Measurements from ENCODE around the gene PLEKHM1. TPM values are rescaled to one million over a fixed set of nuclear protein-coding genes. Genes with fewer than 3 reads are reported as not detected.
A peak's percentile ranks its signal among the peaks of the same experiment; 100 is the strongest.
"Not testable (repeated sequence)": the region's sequence is repeated elsewhere in the genome, so short reads cannot be mapped to it uniquely, and the experiment has no call there.

Gene PLEKHM1
- total RNA-seq, 2 donors from 2014 or later, result 87.6 to 97.0 TPM

DNA sequence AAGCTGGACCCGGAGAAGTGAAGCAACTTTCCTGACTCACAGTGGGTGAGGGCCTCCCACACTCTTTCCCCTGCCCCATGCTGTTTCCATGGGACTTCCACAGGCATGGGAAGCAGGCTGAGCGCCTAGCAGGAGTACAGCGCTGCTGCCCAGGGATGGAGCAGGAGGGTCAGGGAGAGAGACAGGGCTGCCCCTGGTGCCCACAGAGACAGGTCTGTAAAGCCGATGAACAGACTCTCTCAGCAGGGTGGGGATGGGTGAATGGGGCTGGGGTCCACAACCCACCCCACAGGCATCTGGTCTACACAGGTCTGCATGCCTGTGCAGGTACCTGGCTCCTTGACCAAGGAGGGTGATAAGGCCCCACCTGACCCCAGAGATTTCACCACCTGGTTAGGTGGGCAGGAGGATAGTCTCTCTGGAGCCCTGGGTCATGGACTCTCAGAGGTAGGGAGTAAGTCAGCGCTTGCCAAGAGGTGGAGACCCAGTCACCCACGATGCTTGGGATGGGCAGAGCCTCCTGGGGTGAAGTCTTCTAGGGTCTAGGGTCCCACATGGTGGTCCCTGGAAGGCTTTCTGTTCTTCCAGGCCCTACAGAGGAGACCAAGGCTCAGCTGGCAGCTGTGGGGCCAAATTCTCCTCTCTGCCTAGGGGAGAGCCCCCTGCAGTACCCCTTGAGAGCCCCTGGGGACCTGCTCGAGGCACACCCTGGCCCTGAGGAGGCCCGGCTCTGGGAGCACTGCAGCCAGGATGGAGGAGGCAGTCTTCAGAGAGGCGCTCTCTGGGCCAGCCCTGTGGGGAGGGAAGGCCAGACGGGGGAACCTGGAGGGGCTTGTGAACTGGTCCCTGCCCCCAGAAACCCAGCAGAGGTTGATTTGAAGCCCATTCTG lies 46.9 kb downstream of the PLEKHM1 start:
- peaks cover 15% of the 10 kb centered on the region for H3K4me1 Mint-ChIP-seq
- H3K4me3 Mint-ChIP-seq; H3K9me3 ChIP-seq (ENCODE audit: control insufficient read depth, low read length, poor library complexity, severe bottlenecking); ATAC-seq; H3K27ac Mint-ChIP-seq; H3K36me3 Mint-ChIP-seq (ENCODE audit: low read depth); DNase-seq; H3K27me3 Mint-ChIP-seq: not testable (repeated sequence)

DNA sequence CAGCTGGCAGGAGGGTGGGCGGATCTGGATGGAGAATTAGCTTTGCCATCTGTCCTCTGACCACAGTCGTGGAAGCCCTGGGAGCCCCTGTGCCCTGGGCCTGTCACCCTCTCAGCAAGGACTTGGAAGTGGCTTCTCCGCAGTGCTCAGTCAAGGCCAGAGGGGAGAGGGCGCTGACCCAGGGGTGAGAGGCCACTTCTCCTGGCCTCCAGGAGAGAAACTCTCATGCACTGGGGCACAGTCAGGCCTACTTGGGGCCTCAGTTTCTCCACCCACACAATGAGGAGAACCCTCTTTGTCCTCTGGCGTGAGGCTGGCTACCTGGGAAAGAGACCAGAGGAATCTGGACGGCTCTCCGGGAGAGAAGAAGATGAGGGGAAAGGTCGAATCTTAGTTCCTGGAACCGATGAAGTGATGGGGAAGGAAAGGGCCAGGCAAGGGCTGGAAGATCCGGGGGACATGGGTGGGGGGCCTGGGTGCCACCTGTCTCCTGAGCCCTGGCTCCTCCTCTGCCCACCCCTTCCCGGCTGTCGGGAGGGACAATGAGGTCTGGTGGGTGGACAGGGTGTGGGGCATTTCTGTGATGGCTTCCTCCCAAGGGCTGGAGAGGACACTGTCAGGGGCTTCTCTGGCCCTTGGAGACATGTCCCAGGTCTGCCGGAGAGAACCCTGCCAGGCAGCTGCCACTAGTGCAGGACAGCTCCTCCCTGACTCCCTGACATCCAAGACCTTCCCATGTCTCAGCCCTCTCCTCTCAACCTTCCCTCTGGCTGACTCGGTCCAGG lies 48.8 kb downstream of the PLEKHM1 start:
- no peaks in the 10 kb centered on the region for H3K9me3 ChIP-seq (ENCODE audit: control insufficient read depth, low read length, poor library complexity, severe bottlenecking)
- H3K4me3 Mint-ChIP-seq, result peak overlapping the region; percentile 53
- peaks cover 2% of the 10 kb centered on the region for H3K36me3 Mint-ChIP-seq (ENCODE audit: low read depth)
- no peak for DNase-seq
- ATAC-seq, result no peak
- no peaks in the 10 kb centered on the region for H3K27me3 Mint-ChIP-seq
- H3K27ac Mint-ChIP-seq, result peak overlapping the region; percentile 74
- H3K4me1 Mint-ChIP-seq, result peaks cover 15% of the 10 kb centered on the region

DNA sequence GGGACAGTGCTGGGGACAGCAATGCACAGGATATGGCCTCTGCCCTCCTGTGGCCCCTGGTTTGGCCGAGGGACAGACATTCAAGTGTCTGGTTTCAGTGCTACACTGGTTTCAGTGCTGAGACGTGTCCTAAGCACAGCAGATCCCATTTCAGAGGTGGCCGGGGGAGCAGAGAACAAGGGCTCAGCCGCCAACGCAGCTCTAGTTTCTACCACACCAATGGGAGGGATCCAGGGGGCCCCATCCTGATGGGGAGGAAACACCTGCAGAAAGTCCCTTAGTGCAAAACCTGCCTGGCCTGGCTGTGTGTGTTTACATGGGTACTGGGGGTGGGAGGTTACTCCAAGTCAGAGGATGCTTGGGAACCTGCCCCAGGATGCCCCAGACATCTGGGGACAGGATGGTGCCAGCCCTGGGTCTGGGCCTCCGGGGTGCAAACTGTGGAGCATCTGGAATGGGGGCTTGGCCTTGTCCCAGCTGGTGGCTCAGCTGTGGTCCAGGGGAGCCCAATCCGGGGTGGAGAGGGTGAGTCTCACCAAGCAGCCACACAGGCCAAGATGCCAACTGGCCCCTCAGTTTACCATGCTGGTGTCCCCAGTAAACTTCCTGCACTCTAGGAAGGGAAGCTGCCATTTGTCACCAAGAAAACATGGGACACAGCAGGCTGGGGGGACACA lies 49.5 kb downstream of the PLEKHM1 start:
- peak overlapping the region; percentile 74 for H3K27ac Mint-ChIP-seq

DNA sequence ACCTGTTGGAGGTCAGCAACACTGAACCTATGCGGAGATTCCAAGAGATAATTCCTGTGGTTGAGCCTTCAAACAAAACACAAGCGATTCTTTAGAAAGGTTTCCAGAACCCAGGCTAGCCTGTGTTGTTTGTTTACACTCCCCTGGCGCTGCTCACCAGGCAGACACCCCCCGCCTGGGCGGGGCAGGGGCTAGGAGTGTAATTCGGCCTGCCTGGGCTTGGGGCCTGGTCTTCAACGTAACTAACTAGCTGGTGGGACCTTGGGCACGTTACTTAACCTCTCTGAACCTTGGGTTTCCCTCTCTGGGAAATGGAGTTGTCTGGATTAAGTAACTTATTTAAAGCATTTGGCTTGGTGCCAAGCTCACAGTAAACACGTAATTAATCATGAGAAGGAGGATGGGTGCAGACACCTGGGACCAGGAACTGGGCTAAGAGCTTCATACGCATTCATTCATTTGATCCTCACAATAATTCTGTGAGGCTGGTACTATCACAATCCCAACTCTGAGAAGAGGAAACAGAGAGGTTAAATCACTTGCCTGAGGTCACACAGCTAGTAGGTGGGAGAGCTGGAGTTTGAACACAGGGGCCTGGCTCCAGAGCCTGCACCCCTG lies 50.3 kb downstream of the PLEKHM1 start:
- DNase-seq, result no peak
- peak overlapping the region; percentile 74 for H3K27ac Mint-ChIP-seq
- ATAC-seq, result no peak

More for the DNA sequence above, 49.5 kb downstream of the PLEKHM1 start:
- not testable (repeated sequence) for H3K9me3 ChIP-seq (ENCODE audit: control insufficient read depth, low read length, poor library complexity, severe bottlenecking); H3K27me3 Mint-ChIP-seq; H3K36me3 Mint-ChIP-seq (ENCODE audit: low read depth); DNase-seq; H3K4me3 Mint-ChIP-seq
- H3K4me1 Mint-ChIP-seq, result peaks cover 11% of the 10 kb centered on the region
- peak; percentile 52 for ATAC-seq

DNA sequence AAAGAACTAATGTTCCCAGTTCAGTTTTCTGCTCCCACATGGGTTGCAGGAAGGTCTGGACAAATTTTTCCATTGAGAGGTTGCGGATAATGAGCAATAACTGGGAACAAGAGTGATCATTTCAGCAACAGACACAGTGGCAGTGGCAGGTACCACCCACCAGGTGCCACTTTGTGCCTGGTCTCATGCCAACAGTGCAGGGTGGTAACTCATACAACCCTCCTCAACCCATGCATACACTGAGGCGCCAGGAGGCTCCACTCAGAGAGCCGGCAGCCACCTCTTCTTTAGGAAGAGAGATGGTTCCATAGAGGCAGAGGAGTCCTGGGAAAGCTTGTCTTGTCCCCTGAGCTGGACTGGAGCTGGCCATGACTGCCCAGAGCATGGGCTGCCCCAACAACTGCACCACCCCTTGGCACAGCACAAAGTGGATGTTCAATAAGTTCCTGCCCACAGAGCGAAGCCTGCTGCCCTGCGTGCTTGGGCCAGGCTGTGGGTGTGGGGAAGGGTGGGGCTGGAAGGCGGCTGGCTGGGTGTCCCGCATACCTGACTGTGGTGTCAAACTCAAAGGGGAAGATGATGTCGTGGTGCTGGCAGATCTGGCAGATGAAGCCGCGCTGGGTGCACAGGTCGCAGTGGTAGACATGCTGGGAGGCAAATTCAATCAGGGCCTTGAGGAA lies 51.5 kb downstream of the PLEKHM1 start:
- DNase-seq, result no peak
- no peaks in the 10 kb centered on the region for H3K27me3 Mint-ChIP-seq
- H3K4me1 Mint-ChIP-seq, result peaks cover 3% of the 10 kb centered on the region
- ATAC-seq, result no peak
- no peaks in the 10 kb centered on the region for H3K36me3 Mint-ChIP-seq (ENCODE audit: low read depth)
- H3K4me3 Mint-ChIP-seq, result no peak overlapping the region
- no peaks in the 10 kb centered on the region for H3K9me3 ChIP-seq (ENCODE audit: control insufficient read depth, low read length, poor library complexity, severe bottlenecking)
- H3K27ac Mint-ChIP-seq, result no peak overlapping the region

More for the DNA sequence above, 50.3 kb downstream of the PLEKHM1 start:
- H3K9me3 ChIP-seq (ENCODE audit: control insufficient read depth, low read length, poor library complexity, severe bottlenecking), result no peaks in the 10 kb centered on the region
- Mint-ChIP-seq H3K4me3 (no peak overlapping the region), H3K27me3 (no peaks in the 10 kb centered on the region), H3K36me3 (ENCODE audit: low read depth) (peaks cover 2% of the 10 kb centered on the region), H3K4me1 (peaks cover 8% of the 10 kb centered on the region)

DNA sequence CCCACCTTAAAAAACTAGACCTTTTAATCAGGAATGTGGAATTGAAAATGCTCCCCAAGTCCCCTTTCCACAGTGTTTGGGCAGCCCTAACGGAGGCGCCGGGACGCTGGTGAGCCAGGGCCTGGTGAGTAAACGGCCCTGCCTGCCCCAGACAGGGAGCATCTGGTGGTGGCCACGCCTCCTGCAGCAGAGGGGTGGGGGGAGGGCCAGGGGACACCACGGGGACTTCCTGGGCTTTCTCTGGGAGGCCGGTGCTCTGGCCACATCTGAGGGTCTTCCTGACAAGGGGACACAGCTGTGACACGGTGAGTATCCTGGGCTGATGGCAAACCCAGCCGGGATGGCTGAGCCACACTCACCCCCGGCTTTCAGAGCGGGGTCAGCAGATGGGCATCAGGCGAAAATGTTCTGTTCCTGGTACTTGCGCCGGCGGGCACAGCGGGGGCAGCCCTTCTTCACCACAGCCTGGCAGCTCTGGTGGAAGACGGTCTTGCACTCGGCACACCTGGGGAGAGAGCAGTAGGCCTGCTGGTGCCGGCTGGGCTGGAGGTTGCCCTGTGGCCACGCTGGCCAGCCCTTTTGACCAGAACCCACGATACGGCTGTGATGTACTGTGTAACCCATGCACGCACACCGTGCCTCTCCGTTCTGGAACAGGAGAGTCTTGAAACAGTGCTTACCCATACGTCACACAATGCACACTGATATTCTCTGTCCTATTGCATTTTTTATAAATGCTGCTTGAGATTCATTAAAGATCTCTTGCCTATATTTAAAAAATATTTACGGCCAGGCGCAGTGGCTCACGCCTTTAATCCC lies 52.8 kb downstream of the PLEKHM1 start:
- no peak for ATAC-seq
- H3K9me3 ChIP-seq (ENCODE audit: control insufficient read depth, low read length, poor library complexity, severe bottlenecking), result no peaks in the 10 kb centered on the region
- Mint-ChIP-seq H3K4me3 (no peak overlapping the region), H3K36me3 (ENCODE audit: low read depth) (no peaks in the 10 kb centered on the region), H3K27ac (no peak overlapping the region), H3K4me1 (peaks cover 5% of the 10 kb centered on the region), H3K27me3 (no peaks in the 10 kb centered on the region)
- no peak for DNase-seq

DNA sequence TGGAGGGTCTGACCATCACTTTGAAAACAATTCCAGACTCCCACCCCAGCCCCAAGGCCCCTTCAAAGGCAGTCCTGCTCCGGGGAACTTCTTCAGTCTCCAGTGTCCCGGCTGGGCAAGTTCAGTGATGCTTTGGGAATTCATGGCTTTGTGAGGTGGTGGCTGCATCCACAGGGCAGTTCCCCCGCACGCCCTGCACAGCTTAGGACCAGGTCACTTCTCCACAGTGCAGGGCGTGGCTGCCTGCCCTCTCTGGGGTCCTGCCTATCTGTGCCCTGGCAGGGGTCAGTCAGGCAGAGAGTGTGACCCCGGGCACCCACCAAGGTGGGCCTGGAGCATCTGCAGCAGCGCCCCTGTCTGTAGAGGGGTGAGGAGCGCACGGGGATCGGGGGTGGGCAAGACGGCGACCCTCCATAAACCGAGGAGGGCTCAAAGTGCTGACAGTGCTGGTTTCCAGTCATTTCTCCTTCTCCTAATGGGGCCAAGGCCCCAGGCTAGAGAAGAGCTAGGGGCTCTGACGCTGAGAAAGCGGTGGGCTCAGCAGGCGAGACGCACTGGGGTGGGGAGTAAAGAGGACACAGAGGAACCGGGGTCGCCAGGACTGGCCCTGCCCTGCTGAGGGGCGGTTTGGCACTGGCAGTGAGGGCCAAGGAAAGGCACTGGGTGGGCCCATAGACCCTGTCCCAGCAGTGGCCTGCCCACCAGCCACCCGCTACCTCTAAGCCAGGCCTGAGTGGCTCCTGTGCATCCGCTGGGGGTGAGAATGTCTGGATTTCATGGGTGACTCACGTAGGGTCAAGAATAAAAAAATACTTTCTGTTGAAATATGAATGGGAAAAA lies 53.7 kb downstream of the PLEKHM1 start:
- Mint-ChIP-seq H3K36me3 (ENCODE audit: low read depth) (no peaks in the 10 kb centered on the region), H3K27ac (no peak overlapping the region), H3K4me1 (peaks cover 5% of the 10 kb centered on the region), H3K4me3 (no peak overlapping the region), H3K27me3 (no peaks in the 10 kb centered on the region)
- no peak for DNase-seq
- ATAC-seq, result no peak
- H3K9me3 ChIP-seq (ENCODE audit: control insufficient read depth, low read length, poor library complexity, severe bottlenecking), result no peaks in the 10 kb centered on the region

DNA sequence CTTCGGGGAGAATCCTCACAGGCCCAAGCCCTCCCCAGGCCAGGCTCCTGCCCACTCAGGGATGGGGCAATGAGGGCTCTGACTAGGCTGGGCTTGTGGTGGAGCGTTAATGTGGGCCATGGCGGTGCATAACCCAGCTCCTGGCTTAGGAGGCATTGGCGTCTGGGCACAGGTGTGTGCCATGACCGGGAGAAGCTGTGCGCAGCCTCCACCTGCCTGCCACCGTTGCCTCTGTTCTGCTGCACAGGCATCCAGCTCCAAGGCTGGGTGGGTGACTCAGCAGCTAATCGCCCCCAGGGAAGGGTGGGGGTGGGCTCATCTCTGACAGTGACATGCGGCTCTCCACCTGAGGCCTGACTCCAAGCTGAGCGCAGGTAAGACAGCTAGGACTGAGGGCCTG lies 54.4 kb downstream of the PLEKHM1 start:
- H3K4me1 Mint-ChIP-seq, result peaks cover 6% of the 10 kb centered on the region
- H3K36me3 Mint-ChIP-seq (ENCODE audit: low read depth), result no peaks in the 10 kb centered on the region
- H3K4me3 Mint-ChIP-seq, result no peak overlapping the region
- H3K27me3 Mint-ChIP-seq, result no peaks in the 10 kb centered on the region
- no peak overlapping the region for H3K27ac Mint-ChIP-seq
- DNase-seq (no peak), ATAC-seq (no peak)
- H3K9me3 ChIP-seq (ENCODE audit: control insufficient read depth, low read length, poor library complexity, severe bottlenecking), result no peaks in the 10 kb centered on the region

DNA sequence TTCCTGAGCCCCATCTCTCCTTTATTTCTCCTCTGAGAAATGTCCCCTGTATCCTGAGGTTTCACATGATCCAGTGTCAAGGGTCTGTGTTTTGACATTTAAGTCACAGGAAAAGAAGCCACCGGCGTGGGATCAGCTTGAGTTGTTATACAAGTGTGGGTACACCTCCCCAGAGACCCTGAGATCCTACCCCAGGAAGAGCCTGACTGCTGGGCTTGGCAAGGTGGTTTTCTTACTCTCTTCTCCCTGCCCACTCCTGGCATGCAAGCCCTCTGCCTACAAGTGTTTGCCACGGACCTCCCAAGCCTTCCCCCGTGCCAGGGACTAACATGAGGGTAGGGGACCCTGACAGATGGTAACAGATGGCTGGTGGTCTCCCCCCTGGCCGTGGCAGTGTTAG lies 55.0 kb downstream of the PLEKHM1 start:
- Mint-ChIP-seq H3K4me3 (no peak overlapping the region), H3K27me3 (no peaks in the 10 kb centered on the region), H3K4me1 (peaks cover 9% of the 10 kb centered on the region), H3K36me3 (ENCODE audit: low read depth) (no peaks in the 10 kb centered on the region), H3K27ac (no peak overlapping the region)
- ATAC-seq, result no peak
- no peak for DNase-seq
- H3K9me3 ChIP-seq (ENCODE audit: control insufficient read depth, low read length, poor library complexity, severe bottlenecking), result no peaks in the 10 kb centered on the region

DNA sequence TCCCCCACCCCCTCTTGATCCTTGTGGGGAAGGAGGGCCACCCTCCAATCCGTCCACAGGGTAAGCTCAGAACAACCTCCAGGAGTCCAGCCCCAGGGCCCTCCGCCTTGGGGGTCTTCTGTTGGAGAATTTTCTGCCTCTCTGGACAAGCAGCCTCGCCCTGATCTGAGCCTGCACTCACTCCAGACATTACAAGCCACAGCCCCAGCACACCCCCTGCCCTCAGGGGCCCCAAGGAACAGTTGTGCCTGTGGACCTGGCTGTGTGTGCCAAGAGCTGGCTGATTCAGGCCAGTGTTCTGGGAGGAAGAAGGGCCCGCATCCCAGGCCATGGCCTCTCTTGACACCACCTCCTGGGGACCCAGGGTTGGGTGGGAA lies 57.4 kb downstream of the PLEKHM1 start:
- Mint-ChIP-seq H3K27ac (no peak overlapping the region), H3K36me3 (ENCODE audit: low read depth) (no peaks in the 10 kb centered on the region), H3K4me1 (peaks cover 17% of the 10 kb centered on the region), H3K4me3 (peak overlapping the region; percentile 90), H3K27me3 (no peaks in the 10 kb centered on the region)
- H3K9me3 ChIP-seq (ENCODE audit: control insufficient read depth, low read length, poor library complexity, severe bottlenecking), result no peaks in the 10 kb centered on the region
- DNase-seq (no peak), ATAC-seq (no peak)

DNA sequence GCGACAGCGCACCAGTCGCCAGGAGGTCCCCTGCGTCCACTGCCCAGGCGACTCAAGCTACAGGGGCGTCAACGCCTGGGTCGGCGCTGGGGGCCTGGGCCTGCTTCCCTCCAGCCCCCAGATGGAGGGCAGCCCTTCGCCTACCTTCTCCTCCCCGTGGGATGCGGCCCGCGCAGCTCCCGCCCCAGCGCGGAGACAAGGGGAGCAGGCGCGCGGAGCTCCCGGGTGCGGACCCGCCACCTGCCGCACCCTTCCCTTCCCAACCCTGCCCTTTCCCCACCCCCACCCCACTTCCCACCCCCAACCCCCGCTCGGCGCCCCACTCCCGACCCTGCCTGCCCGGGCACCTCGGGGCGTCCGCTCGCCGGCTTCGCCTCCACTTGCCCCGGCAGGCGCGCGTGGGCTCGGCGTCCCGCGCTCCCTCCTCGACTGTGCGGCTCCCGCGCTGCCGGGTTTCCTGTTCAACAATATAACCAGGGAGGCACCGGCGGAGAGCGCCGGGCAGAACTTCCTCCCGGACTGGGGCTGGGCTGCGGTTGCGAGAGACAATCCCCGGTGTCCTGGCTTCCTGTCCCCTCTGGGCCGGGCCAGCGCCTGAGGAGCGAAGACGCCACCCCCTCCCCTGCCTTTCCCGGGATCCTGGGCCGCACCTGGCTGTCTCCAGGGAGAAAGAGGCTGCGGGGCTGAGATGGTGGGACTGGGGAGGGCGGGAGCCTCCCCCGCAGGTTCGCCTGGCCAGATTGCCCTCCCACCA lies 57.9 kb downstream of the PLEKHM1 start, which contains the start of gene ARHGAP27:
TSS of gene ARHGAP27 (minus strand) at position 466 of the 754 bp plus-strand sequence. CDS start 2,591 bp downstream, outside the sequence.
- no peak within 1 kb of the TSS for H3K27ac Mint-ChIP-seq
- ATAC-seq (no peak), DNase-seq (no peak)
- H3K9me3 ChIP-seq (ENCODE audit: control insufficient read depth, low read length, poor library complexity, severe bottlenecking), result no peaks in the 10 kb centered on the region
- peaks cover 21% of the 10 kb centered on the region for H3K4me1 Mint-ChIP-seq
- H3K27me3 Mint-ChIP-seq, result no peaks in the 10 kb centered on the region
- no peaks in the 10 kb centered on the region for H3K36me3 Mint-ChIP-seq (ENCODE audit: low read depth)
- peak within 1 kb of the TSS; percentile 90 for H3K4me3 Mint-ChIP-seq

All from T-helper 17 cell (primary cell).